ENCODE data around the gene CTNND2.

Gene CTNND2

DNA sequence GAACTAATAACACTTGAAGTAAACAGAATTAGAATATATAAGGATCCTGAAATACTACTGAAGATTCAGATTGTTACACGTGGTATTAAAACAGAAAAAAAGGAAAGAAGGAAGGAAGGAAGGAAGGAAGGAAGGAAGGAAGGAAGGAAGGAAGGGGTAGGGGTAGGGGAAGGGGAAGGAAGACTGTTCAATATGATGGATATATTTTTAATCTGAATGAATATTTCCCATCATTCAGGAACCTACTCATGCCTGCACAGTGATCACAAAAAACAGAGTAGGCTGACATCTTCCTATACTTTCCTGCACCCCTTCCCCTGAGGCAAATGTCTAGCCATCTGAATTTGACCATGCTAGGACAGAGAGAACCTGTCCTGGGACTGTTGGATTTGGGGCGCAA is 133.9 kb downstream of the CTNND2 start:
- DNase-seq = no peak

DNA sequence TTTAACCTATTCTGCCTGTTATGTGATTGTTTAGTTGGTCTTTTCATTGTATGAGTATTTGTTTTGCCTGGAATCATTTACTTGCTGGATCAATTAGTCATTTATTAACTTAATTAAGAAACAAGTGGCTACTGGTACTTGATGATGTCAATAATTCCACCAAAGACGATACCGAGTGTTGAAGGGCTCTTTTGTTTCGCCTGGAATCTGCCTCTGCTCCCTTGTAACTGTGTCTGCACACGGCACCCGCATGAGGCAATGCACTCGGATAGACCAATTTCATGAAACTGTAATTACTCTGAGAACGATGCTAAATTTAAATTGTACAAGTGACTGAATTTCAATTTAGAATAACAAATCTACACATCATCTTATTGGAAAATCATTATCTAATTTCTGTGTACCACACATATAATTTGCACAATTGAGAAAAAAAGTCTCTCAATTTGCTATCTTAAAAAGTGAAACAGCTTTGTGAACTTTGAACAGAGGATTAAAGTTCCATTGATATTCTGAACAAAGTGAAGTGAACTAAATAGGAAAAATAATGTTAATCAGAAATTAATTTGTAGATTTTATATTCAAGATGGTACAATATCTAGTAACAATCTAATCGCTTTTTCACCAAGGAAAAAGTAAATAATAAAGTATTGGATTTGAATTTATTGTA is 143.2 kb downstream of the CTNND2 start:
- no peak for DNase-seq

DNA sequence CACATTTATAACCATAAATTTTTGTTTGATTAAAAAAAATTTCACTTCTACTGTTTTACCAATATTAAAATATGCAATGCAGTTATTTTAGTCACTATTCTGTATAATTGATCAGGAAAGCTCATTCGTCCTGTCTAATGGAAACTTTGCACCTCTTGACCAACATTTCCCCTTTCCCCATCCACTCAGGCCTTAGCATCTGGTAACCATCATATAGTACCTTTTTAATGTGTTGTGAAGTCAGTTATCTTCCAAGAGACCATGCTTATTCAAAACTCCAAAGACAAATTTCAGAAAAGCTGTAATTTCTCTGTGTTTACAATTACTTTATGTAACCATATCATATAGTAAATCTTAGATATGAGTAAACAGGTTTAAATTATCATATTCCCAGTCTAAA is 145.9 kb downstream of the CTNND2 start:
- DNase-seq = no peak

DNA sequence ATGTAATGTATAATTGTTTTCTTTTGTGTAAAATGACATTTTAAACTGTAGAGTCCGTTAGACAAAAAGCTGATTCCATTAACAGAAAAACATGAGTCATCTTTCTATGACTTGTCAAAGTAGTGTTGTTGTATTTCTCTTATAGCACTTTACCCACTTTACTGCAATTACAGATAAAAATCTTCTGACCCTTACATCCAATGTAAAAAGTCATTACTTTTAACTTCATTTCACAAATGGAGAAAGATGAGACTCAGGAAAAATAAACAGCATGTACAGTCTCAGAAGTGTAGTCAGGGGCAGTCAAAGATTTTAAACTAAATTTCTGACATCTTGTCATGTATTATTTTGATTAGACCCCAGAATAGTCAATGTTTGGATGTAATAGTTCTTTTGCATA is 146.6 kb downstream of the CTNND2 start:
- DNase-seq = no peak

DNA sequence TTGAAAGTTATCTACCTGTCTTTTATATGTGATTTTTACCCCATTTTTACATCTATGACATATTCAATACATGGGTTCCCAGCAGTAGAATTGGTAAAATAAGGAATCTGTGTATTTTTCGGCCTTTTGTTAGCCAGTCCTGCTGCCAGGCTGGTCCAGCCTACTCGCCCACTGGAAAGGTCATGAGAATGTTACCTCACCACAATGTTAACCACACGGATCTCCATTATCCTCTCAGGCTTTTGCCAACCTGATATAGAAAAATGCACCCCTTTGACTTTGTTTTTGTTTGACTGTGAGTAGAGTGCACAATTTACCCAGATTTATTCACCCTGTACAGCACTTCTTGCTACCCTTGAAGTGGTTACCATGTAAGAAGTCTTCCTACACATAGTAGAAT is 167.2 kb downstream of the CTNND2 start:
- DNase-seq = no peak

DNA sequence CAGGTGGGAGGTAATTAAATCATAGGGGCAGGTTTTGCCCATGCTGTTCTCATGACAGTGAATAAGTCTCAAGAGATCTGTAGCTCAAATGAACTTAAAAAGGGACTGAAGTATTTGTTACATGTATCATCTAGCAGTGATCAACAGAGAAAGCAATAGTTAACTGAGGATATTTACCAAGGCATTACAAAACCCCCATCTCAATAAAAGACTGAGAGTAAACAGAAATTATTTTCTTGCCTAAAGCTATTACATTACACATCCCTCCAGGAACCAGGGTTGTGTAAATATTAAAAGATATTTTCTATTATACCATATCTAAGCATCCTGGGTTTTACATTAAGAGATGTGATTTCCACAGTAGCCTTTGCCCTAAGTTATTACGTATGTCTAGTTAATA is 169.9 kb downstream of the CTNND2 start:
- no peak for DNase-seq

DNA sequence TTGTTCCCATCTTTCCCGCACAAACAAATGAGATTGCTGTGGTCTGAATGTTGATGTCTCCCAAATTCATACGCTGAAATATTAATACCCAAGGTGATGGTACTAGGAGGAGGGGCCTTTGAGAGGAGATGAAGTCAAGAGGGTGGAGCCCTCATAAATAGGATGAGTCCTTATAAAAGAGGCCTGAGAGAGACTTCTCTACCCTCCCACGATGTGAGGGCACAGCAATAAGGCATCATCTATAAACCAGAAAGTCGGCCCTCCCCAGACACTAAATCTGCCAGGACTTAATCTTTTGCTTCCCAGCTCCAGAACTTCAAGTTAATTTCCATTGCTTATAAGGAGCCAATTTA is 170.4 kb downstream of the CTNND2 start:
- no peak for DNase-seq

DNA sequence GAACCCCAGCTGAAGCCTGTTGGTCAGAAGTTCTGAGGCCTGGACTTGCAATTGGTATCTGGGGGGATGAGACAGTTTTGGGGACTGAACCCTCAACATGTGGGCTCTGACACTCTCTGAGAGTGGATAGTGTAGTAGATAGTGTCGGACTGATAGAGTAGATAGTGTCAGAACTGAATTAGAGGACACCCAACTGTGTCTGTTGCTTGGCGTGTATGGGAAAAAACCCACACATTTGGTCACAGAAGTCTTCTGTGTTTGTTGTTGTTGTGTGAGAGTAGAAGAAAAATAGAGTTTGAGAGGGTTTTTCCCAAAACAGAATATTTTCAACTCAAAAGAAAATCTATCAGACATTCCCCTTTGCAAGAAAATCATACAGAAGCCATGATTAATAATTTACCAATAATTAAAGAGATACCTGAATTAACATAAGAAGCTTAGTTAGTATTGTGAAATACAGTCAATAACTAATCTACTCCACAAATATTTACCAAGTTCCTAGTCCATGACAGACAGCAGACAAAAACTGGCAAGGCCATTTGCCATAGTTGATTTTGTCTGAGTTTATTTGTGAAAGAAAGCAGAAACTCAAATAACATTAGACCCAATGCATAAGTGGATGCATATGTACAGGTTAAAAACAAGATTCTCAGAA is 170.9 kb downstream of the CTNND2 start:
- DNase-seq = no peak

DNA sequence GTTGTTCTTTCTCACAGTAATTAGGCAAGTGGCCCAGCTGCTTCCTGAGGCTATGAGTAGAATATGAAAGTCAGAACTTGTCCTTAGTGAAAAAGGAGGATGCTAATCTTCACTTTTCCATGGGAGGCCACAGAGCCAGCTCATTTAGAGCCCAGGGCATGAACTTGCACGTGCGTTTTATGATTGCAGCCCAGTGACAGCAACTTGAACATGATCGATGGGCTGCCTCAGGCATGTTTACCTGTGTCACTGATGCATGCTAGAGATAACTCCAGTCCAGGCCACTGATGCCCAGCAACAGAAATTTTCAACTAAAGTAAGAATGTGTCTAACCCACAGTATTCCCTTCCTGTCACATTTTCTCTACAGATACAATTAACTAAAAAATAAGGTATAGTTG is 179.3 kb downstream of the CTNND2 start:
- no peak for DNase-seq

DNA sequence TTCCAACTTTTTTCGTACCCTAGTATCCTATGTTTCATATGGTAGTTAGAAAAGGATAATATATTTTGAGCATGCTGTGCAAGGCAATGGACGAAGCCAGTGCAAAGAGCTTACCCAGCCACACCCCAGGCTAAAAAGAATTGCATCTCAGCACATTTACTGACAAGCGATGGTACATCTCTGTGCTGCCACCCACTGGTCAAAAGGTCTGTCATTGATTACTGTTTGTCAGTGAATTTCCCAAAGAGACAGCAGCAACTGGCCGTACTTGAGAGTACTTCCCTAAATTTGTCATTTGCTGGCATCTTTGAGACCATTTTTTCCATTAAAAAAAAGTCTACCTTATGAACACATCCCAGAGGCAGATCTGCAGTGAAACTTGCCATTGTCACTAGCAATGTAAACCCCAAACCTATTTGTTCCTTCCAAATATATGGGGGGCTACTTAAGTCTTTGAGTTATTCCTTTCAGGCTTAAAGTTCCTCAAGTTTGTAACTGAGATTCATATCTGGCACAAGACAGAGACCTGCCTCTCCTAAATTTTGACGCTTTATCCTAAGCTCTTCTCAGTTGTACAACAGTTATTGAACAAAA is 184.3 kb downstream of the CTNND2 start:
- no peak for DNase-seq

DNA sequence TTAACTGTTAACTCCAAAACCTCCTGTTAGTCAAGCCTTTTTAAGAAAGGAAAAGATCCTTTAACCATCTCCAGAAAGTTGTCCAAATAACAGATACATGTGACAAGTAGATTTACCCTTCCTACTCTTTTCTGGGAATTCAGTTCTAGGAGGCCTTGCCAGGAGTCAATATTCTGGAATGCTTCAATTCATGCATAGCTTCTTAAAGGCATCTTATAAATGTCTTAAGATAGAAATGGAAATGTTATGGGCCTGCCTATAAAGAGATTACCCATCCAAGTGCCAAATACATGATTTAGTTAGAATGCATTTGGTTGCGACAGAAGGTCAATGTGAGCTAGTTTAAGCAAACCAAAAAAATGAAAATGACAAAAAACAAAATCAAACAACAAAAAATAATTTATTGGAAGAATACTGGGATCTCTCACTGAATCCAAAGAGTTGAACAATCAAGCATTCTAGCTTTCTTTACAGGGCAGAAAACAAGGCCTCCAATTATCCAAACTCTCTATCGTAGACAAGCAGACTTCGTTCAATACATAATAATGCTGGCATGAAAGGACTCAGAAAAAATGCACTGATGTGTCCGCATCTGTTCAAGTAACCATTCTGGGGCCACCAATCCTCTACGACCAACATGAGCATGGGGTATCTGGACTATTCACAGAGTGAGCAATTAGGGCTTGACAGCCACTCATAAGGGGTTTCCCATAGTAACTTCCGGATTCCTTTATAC is 188.6 kb downstream of the CTNND2 start:
- no peak for DNase-seq

DNA sequence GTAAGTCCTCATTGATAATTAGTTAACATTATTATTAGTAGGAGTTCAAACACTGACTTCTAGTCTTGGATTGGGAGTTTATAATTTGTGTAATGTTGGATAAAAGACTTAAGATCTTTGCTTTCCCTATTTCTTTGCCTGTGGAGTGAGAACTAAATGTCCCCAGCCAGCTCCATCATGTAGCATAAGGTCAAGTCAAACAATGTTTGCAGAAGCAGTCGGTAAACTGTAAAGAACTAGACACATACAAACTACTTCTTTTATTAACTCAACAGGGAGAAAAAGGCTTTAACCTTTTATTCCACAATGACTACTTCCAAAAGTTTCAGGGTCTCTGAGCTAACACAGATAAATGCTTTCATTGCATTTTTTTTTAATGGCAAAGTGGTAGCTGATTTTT is 192.3 kb downstream of the CTNND2 start:
- DNase-seq = no peak

DNA sequence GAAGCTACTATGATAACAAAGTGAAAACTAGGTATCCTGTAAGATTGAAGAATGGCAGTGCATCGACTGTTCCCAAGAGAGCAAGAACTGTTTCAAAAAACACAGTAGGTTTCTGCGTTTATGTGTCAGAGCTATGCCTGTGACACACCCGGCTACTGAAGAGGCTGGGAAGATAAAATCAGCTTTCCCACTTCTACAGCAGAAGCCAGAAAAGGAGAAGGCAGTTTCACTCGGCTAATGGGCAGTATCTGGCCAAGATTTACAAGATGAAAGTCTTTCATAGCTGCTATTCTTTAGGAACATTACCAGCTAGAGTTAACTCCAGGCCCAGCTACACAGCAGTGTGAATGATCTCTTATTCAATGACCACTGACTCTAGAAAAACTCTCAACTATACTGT is 195.2 kb downstream of the CTNND2 start:
- DNase-seq = no peak

DNA sequence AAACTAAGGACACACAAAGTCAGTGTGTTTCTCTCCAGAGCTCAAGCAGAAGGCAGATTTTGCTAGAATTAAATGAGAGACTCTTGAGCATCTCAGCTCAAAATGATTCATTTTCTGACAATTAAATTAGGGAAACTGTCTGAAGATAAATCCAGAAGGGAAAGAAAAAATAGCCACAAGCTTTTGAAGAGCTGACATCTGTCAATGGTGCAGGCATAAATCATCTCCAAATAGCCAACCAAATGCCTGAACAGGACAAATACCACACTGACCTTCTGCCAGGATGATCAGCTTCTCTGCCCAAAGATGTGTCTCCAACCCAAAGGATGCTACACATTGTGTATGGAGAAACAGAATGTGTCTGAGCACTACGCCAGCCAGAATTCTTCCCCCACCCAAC is 199.3 kb downstream of the CTNND2 start:
- DNase-seq = no peak

DNA sequence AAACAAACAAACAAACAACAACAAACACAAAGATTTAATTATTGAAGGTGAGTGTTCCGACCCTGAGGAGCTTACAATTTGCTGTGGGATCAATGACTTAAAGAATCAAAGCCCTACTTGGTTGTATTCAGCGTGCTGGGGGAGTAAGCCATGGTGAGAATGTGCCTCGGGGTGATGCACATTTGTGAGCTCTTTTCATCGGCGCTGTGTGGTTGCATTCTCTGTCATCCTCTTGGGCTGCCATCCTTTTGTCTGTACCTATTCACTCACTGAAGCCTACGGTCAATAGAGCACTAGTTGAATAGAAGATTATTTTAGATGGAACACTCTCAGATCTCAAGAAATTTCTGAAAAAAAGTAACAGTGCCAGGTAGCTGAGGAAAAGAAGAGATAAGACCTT is 203.9 kb downstream of the CTNND2 start:
- no peak for DNase-seq

DNA sequence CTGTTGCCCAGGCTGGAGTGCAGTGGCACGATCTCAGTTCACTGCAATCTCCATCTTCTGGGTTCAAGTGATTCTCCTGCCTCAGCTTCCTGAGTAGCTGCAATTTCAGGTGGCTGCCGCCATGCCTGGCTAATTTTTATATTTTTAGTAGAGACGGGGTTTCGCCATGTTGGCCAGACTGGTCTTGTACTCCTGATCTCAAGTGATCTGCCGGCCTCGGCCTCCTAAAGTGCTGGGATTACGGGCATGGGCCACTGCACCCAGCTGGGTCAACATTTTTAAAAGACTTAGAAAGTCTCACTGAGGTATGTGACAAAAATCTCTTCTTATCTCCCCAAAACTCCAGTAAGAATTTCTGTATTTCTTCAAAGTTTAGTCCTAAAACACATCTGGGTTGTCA is 211.6 kb downstream of the CTNND2 start:
- no peak for DNase-seq

DNA sequence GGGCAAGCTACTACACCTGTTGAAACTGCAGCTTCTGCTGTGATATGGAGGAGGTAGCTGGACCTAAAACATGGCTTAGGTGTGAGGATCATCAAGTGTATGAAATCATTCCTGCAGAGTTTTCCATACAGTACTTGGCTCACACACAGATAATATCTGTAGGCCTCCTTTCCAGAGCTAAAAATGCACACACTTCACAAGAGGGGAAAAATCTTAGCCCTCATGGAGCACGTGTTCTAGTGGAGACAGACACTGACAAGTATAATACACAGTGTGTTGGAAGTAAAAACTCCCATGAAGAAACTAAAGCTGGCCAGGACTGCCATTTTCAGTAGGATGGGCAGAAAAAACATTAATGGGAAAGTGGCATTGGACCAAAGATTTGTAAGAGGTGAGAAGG is 216.7 kb downstream of the CTNND2 start:
- DNase-seq = no peak

DNA sequence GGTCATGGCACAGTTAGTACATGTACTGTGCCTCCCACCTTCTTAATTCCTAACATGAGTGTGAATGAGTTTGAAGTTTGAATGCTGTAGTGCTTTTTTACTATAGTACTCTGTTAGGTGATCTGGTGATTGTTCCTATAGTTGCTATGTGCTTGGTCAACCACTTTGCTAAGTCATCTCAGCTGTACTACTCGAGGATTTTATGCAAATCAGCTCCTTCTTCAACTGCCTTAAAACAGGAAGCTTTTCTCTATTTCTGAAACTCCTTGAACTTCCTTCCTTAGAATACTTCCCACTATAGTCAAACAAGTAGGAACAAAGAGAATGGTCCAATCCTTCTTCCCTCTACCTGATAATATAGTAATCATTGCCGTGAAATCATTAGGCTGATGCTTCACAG is 219.6 kb downstream of the CTNND2 start:
- DNase-seq = no peak

DNA sequence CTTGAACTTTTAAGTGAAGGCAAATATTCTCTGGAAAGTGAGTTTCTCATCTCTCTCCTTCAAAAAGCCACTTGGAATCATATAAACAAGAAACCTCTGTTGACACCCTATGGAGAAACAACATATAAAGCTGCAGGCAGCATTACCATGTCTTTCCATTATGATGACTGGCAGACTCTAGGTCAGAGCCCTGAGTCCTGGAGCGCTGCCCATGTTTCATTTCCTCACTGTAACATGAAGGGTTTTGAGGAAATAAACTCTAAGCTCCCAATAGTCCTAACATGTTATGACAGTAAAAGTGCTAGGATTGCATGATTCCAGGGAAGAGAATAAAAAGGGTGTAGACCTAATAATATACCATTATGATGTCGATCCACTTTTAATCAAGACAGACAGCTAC is 220.6 kb downstream of the CTNND2 start:
- DNase-seq = no peak

DNA sequence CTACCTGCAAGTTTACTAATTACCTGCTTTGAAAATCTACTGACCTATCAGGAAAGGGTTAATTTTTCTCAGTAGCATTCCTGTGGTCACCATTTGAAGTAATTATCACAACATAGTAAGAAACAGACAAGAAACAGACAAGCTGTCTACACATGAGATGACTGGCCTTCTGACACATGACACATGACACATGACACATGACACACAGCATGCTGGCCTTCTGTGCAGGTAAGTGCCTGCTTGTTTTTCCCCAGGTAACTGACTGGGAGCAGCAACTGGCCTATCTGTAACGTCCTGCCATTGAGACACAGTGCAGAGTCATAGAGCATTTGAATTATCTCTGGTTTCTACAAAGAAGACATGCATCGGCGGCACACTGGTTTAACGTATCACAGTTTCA is 222.4 kb downstream of the CTNND2 start:
- DNase-seq = no peak

DNA sequence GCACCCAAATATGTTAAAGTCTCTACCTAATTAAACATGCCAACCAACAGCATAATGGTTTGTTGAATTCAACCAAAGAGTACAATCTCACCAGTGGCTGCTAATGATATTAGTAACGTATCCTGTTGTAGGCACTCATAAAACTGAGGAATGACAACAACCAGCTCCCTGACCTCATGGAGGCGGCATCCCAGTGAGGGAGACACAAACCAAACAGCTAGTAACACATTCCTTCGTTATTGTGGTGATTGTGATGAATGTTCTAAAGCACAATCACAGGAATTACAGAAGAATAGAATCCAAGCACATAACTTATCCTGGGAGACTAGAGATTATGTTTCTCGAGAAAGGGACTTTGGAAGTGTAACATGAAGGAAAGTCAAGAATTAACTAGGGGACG is 224.6 kb downstream of the CTNND2 start:
- no peak for DNase-seq

DNA sequence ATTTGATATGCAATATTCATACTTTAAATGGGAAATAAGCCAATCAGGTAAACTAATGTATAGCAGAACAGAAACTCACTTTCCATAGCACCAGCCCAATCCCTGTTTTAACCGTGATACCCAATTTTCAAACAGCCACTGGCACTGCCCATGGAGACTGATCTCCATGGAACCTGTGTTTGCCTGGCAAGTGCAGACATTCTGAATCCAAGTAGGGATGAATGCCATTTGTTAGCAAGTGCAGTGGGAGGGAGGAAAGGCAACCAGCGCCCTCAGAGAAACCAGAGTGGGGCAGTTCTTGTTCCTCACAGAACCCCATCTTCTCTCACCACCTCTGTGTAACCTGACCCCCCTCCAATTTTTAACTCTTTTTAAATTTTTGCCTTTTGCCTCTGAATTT is 229.1 kb downstream of the CTNND2 start:
- DNase-seq = no peak

DNA sequence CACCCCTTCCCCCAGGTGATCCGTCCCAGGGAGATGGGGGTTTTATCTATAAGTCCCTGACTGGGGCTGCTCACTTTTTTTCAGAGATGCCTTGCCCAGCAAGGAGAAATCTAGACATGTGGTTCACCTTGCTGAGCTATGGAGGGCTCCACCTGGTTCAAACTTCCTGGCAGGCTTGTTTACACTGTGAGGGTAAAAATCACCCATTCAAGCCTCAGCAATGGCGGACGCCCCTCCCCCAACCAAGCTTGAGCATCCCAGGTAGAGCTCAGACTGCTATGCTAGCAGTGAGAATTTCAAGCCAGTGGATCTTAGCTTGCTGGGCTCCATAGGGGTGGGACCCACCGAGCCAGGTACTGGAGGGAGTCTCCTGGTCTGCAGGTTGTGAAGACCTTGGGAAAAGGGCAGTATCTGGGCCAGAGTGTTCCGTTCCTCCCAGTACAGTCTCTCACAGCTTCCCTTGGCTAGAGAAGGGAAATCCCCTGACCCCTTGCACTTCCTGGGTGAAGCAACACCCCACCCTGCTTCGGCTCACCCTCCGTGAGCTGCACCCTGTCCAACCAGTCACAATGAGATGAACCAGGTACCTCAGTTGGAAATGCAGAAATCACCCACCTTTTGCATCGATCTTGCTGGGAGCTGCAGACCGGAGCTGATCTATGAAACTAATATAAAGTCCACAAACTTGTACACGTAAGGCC is 231.7 kb downstream of the CTNND2 start:
- DNase-seq = no peak

Measured in effector CD4-positive, alpha-beta T cell (primary cell).